Ectodermal cell (in vitro differentiated cells): ENCODE data around the gene RNF114. TPM values are rescaled to one million over a fixed set of nuclear protein-coding genes. Genes with fewer than 3 reads are reported as not detected.
A peak's percentile ranks its signal among the peaks of the same experiment; 100 is the strongest.

Source experiments
- H3K27ac ChIP-seq: 2 replicates; pipeline ENCODE4 v1.7.0; 2013; ENCODE audit warnings: mild to moderate bottlenecking, low read depth, low read length; ENCODE audit not compliant: insufficient read depth, poor library complexity, severe bottlenecking
- H3K27me3 ChIP-seq: 2 replicates; pipeline ENCODE4 v1.7.0; 2013; ENCODE audit warnings: mild to moderate bottlenecking, low read length; ENCODE audit not compliant: insufficient read depth, control insufficient read depth, poor library complexity, severe bottlenecking
- H3K36me3 ChIP-seq: one replicate; pipeline ENCODE4 v1.7.0; 2013; ENCODE audit warnings: low read length; ENCODE audit not compliant: control insufficient read depth, insufficient read depth
- H3K4me1 ChIP-seq: one replicate; pipeline ENCODE4 v1.7.0; 2013; ENCODE audit warnings: low read length; ENCODE audit not compliant: control insufficient read depth, insufficient read depth
- H3K4me3 ChIP-seq: 2 replicates; pipeline ENCODE4 v1.7.0; 2013; ENCODE audit warnings: low read depth, low read length, control low read depth; ENCODE audit not compliant: insufficient read depth
- H3K9me3 ChIP-seq: 2 replicates; pipeline ENCODE4 v1.7.0; 2013; ENCODE audit warnings: mild to moderate bottlenecking, low read length, moderate library complexity; ENCODE audit not compliant: control insufficient read depth
- WGBS, 2 experiments: methylation state at CpG; one replicate each; pipeline ENCODE4 v1.1.7; 2013; ENCODE audit warnings: missing lambda C conversion rate in 2 of 2; 5-methylcytosine and 5-hydroxymethylcytosine counted together
- polyA plus RNA-seq, 4 experiments: library from polyadenylated mRNA; stranded (reverse); fragments of 50-300 nt; gene quantifications; one replicate each; pipeline ENCODE4 v1.2.3, GENCODE V29; 2013

Gene RNF114, protein sequence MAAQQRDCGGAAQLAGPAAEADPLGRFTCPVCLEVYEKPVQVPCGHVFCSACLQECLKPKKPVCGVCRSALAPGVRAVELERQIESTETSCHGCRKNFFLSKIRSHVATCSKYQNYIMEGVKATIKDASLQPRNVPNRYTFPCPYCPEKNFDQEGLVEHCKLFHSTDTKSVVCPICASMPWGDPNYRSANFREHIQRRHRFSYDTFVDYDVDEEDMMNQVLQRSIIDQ
- 67.6 TPM for polyA plus RNA-seq (2013, experiment 1 of 4)
- 63.7 TPM for polyA plus RNA-seq (2013, experiment 2 of 4)
- polyA plus RNA-seq (2013, experiment 3 of 4): 70.0 TPM
- 88.4 TPM for polyA plus RNA-seq (2013, experiment 4 of 4)

DNA sequence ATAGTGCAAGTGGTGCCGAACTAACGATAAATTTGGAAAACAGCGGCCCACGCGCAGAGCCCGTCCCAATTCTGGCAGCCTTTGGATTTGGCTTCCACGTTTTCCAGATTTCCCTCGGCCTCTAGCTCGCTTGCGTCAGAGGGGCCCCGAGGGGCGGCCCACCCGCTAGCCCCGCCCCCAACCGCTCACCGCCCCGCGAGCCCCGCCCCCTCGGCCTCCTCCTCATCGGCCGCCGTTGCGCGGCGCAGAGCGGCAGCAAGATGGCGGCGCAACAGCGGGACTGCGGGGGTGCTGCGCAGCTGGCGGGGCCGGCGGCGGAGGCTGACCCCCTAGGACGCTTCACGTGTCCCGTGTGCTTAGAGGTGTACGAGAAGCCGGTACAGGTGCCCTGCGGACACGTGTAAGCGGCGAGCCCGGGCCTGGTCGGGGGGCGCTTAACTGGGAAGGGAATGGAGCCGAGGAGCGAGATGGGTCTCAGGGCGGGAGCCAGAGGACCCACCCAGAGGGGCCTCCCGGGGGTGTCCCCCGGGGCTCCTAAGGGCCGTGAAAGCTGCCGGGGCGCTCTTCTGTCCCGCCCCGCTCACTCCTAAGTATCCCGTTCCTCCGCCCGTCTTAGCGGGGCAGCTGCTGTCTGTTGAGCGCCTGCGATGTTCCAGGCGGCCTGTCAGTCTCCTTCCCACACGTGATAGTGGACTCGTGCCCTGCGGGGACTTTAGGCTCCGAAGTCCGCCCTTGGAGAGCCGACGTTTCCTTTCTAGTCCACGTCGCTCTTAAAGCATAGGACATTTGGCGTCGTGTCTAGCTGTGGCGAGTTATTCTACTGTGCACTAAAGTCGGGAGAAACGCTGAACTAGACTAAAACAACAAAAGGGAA is at the start of gene RNF114:
RNF114 (plus strand) TSS at position 245 of the 874 bp plus-strand sequence; CDS start at position 261, 16 bp downstream.
- 1% methylated on average over 79 of the region's 79 CpGs for WGBS, 2 experiments
- Histone ChIP-seq H3K4me1 (peaks cover 14% of the 10 kb centered on the region), H3K36me3 (no peaks in the 10 kb centered on the region), H3K27ac (no peak within 1 kb of the TSS), H3K9me3 (no peaks in the 10 kb centered on the region), H3K27me3 (no peaks in the 10 kb centered on the region), H3K4me3 (peak within 1 kb of the TSS; percentile 99)

- WGBS, 2 experiments: 90% methylated on average over 30 of the region's 30 CpGs
- no peaks in the 10 kb centered on the region for H3K27me3 ChIP-seq
- H3K4me3 ChIP-seq: no peak overlapping the region
- peaks cover 4% of the 10 kb centered on the region for H3K36me3 ChIP-seq
- H3K4me1 ChIP-seq: peaks cover 30% of the 10 kb centered on the region
- H3K27ac ChIP-seq: no peak overlapping the region
- no peaks in the 10 kb centered on the region for H3K9me3 ChIP-seq
These were observed 49.5 kb upstream of the RNF114 start for GRCh38 chr20:49886571-49887213.

GRCh38 chr20:49887251-49888211 is 48.7 kb upstream of the RNF114 start:
- Histone ChIP-seq H3K4me1 (peaks cover 38% of the 10 kb centered on the region), H3K27ac (peak overlapping the region; percentile 55)
- 90% methylated on average over 32 of the region's 32 CpGs for WGBS, 2 experiments

DNA sequence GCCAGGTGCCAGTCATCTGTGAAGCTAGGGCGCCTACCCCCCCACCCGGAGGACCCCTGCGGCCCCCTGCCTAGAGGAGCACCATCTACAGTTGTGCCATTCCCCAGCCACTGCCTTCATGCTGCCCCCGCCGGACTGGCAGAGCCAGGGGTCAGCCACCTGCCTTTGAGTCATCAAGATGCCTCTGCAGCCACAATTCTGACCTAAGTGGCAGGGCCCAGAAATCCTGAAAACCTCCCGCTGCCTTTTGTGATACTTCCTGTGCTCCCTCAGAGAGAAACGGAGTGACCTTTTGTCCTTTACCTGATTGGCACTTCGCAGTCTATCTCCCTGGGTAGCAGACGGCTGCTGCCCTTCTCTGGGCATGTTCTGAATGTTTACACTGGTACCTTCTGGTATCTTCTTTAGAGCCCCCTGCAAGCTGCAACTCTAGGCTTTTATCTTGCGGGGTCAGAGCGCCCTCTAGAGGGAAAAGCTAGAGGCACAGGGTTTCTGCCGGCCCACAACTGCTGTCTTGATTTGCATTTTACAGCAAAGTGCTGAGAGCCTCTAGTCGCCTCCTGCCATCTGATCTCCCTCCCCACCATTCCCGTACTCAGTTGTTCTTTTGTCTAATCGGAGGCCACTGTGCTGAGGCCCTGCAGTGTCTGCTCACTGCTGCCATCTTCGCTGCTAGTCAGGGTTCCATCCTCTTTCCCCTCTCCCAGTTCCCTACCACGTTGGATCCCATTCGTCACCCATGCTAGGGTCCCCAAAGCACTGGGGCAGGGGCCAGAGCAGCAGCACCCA is 47.8 kb upstream of the RNF114 start:
- 41 to 44% methylated on average over 18 of the region's 18 CpGs for WGBS, 2 experiments
- Histone ChIP-seq H3K4me1 (peaks cover 46% of the 10 kb centered on the region), H3K27ac (peak overlapping the region; percentile 50), H3K36me3 (peaks cover 4% of the 10 kb centered on the region), H3K9me3 (no peaks in the 10 kb centered on the region), H3K4me3 (no peak overlapping the region), H3K27me3 (no peaks in the 10 kb centered on the region)

More at GRCh38 chr20:49887251-49888211, 48.7 kb upstream of the RNF114 start:
- Histone ChIP-seq H3K27me3 (no peaks in the 10 kb centered on the region), H3K4me3 (no peak overlapping the region), H3K9me3 (no peaks in the 10 kb centered on the region), H3K36me3 (peaks cover 4% of the 10 kb centered on the region)

- H3K36me3 ChIP-seq: peaks cover 4% of the 10 kb centered on the region
- peaks cover 51% of the 10 kb centered on the region for H3K4me1 ChIP-seq
These were observed 46.9 kb upstream of the RNF114 start for GRCh38 chr20:49889001-49889934.

DNA sequence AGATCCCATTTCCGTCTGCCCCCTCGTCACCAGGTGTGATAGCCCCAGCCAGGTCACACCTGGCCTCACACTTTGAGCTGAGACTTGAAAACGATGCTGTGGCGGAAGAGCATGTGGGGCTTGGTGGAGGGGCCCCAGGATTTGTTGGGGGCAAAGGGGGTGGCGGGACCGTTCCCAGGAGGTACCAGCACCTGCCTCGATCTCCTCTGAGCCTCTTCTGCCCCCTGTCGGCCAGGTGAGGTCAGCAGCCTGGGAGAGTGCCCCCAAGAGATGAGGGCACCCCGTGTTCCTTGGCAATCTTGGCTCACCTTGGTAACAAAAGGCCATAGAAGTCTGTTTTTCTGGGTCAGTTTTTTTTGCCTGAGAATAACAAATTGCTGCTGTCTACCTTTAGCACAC is 46.3 kb upstream of the RNF114 start:
- H3K27me3 ChIP-seq: no peaks in the 10 kb centered on the region
- peaks cover 51% of the 10 kb centered on the region for H3K4me1 ChIP-seq
- H3K9me3 ChIP-seq: no peaks in the 10 kb centered on the region
- 90 to 91% methylated on average over 9 of the region's 9 CpGs for WGBS, 2 experiments
- H3K27ac ChIP-seq: no peak overlapping the region
- H3K4me3 ChIP-seq: no peak overlapping the region
- peaks cover 4% of the 10 kb centered on the region for H3K36me3 ChIP-seq

More at GRCh38 chr20:49889001-49889934, 46.9 kb upstream of the RNF114 start:
- H3K4me3 ChIP-seq: no peak overlapping the region
- no peaks in the 10 kb centered on the region for H3K27me3 ChIP-seq
- 92 to 93% methylated on average over 9 of the region's 9 CpGs for WGBS, 2 experiments
- H3K9me3 ChIP-seq: no peaks in the 10 kb centered on the region
- H3K27ac ChIP-seq: peak overlapping the region; percentile 50

DNA sequence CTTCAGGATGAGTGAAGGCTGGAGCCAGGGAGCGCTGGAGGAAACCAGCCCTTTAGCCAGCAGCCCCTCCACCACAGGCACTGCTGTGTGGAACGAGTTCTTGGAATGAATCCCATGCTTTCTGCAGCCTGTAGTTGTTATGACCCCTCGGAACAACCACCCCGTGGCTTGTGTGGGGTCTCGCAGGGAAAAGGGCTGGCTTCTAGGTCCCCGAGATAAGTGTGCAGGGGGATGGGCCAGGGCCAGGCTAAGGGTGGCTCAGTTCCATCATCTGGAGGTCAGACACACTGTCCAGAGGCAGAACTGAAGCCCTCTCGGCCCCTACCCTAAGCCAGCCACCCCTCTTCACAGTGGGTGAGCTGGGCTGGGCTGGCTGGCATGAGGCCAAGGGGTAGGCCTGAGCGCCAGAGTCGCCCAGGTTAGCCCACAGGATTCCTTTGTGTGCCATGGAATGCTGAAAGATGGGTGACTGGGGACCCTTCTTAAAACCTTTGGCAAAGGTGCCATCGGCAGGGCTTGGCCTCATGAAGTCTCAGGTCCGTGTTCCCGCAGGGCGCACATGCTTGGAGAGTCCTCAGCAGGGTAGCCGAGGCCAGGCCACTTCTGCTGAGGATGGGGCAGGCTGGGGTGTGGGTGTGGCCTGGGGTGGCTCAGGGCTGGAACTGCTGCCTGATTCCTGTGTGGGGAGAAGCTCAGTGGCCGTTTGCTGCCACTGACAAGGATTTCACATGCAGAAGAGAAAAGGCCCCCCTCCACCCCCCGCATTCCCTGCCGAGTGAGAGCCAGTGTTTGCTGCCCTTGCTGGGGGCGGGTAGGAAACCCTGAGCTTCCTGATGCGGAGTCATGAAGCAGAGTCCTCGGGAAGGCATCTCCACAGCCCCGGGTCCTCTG is 45.5 kb upstream of the RNF114 start:
- 66 to 69% methylated on average over 21 of the region's 21 CpGs for WGBS, 2 experiments
- Histone ChIP-seq H3K4me3 (no peak overlapping the region), H3K27ac (peak overlapping the region; percentile 63), H3K4me1 (peaks cover 51% of the 10 kb centered on the region), H3K36me3 (peaks cover 4% of the 10 kb centered on the region), H3K27me3 (no peaks in the 10 kb centered on the region), H3K9me3 (no peaks in the 10 kb centered on the region)
